H1 (cell line): Measurements from ENCODE around the gene OR11A1. TPM values are rescaled to one million over a fixed set of nuclear protein-coding genes. Genes with fewer than 3 reads are reported as not detected.

Experiments used
- CTCF ChIA-PET: fragments of 300-600 bp; sonication (Branson Sonifier 250); formaldehyde crosslinking; loops from one replicate; lab custom pipeline; 2021; ENCODE audit not compliant: partially characterized antibody; lab: Charles Lee
- POLR2A ChIA-PET: fragments of 300-600 bp; sonication (Branson Sonifier 250); formaldehyde crosslinking; loops from one replicate; lab custom pipeline; 2021; ENCODE audit warnings: inconsistent platforms; ENCODE audit not compliant: partially characterized antibody; lab: Charles Lee
- DNase-seq, 2 experiments: peaks; one replicate each; pipeline versions ENCODE4 v3.0.0 to v3.0.0-alpha.2; 2010 to 2022; ENCODE audit warnings: low spot score in 2 of 2, low read depth in 1 of 2, mixed read lengths in 1 of 2
- FAIRE-seq: peaks from 2 replicates; lab custom pipeline; 2011; peaks lifted over from hg19 to GRCh38; lab: Jason Lieb, UNC
- H2AFZ ChIP-seq: 2 replicates; pipeline ENCODE4 v1.8.1; 2012; ENCODE audit warnings: low read length, inconsistent platforms
- H2AK5ac ChIP-seq: 2 replicates; pipeline ENCODE4 v1.6.1; 2013; ENCODE audit warnings: low read depth, low read length
- H2BK120ac ChIP-seq: replicated peaks from 2 replicates; pipeline ENCODE3; 2013; ENCODE audit warnings: low read depth, low read length, inconsistent platforms
- H2BK12ac ChIP-seq: 2 replicates; pipeline ENCODE4 v1.6.1; 2013; ENCODE audit warnings: low read depth, low read length
- H2BK15ac ChIP-seq: 2 replicates; pipeline ENCODE4 v1.6.1; 2013; ENCODE audit warnings: low read length
- H2BK20ac ChIP-seq: 2 replicates; pipeline ENCODE4 v1.6.1; 2013; ENCODE audit warnings: low read length
- H2BK5ac ChIP-seq: 2 replicates; pipeline ENCODE4 v1.6.1; 2013; ENCODE audit warnings: low read depth, low read length
- H3K14ac ChIP-seq: 2 replicates; pipeline ENCODE4 v1.6.1; 2013; ENCODE audit warnings: inconsistent platforms; ENCODE audit not compliant: insufficient read length
- H3K18ac ChIP-seq: 2 replicates; pipeline ENCODE4 v1.6.1; 2013; ENCODE audit warnings: low read length; ENCODE audit errors: extremely low read depth
- H3K23ac ChIP-seq: 2 replicates; pipeline ENCODE4 v1.6.1; 2013; ENCODE audit warnings: inconsistent platforms; ENCODE audit not compliant: insufficient read length
- H3K23me2 ChIP-seq: 2 replicates; pipeline ENCODE4 v1.6.1; 2013; ENCODE audit warnings: low read depth, low read length
- H3K27ac ChIP-seq: 2 replicates; pipeline ENCODE4 v1.6.1; 2011; ENCODE audit warnings: low read depth, low read length, inconsistent platforms
- H3K27me3 ChIP-seq, 4 experiments: replicated peaks in 1 of 4; 1 replicate in 1 of 4; 2 replicates in 3 of 4; pipeline versions ENCODE4 v1.6.1 to v1.8.1; 2011 to 2013; ENCODE audit warnings: low read length in 3 of 4, mild to moderate bottlenecking in 3 of 4, inconsistent platforms in 2 of 4, mixed read lengths in 2 of 4, moderate library complexity in 1 of 4; ENCODE audit not compliant: control insufficient read depth in 3 of 4, insufficient read depth in 3 of 4; ENCODE audit errors: extremely low read depth in 1 of 4
- H3K36me3 ChIP-seq, 4 experiments: 2 replicates each; pipeline versions ENCODE4 v1.6.1 to v1.8.1; 2011 to 2013; ENCODE audit warnings: mild to moderate bottlenecking in 4 of 4, low read length in 3 of 4, moderate library complexity in 2 of 4, control low read depth in 1 of 4, inconsistent platforms in 1 of 4; ENCODE audit not compliant: insufficient read depth in 4 of 4, control insufficient read depth in 2 of 4
- H3K4ac ChIP-seq: replicated peaks from 2 replicates; pipeline ENCODE3; 2013; ENCODE audit warnings: low read length, low read depth, mixed read lengths, inconsistent platforms; ENCODE audit not compliant: insufficient read length
- H3K4me1 ChIP-seq, 4 experiments: replicated peaks in 1 of 4; 1 replicate in 1 of 4; 2 replicates in 3 of 4; pipeline versions ENCODE4 v1.6.1 to v1.8.1; 2011 to 2013; ENCODE audit warnings: low read length in 3 of 4, inconsistent platforms in 2 of 4, mixed read lengths in 1 of 4; ENCODE audit not compliant: insufficient read depth in 4 of 4, control insufficient read depth in 3 of 4
- H3K4me2 ChIP-seq, 2 experiments: 2 replicates each; pipeline versions ENCODE4 v1.6.1 to v1.8.1; 2011 to 2013; ENCODE audit warnings: low read depth in 2 of 2, low read length in 2 of 2, control low read depth in 1 of 2, inconsistent platforms in 1 of 2, mild to moderate bottlenecking in 1 of 2; ENCODE audit not compliant: insufficient read depth in 1 of 2
- H3K4me3 ChIP-seq, 4 experiments: fragments of 200-600, 300-600 bp in 1 of 4; sonication (generic), shearing (Covaris generic), sonication (Bioruptor Twin) in 1 of 4; 2 replicates each; pipeline versions ENCODE4 v1.5.1 to v1.8.1; 2011 to 2016; ENCODE audit warnings: low read length in 4 of 4, low read depth in 3 of 4, control low read depth in 2 of 4, inconsistent platforms in 2 of 4, mild to moderate bottlenecking in 2 of 4, mixed read lengths in 1 of 4, moderate library complexity in 1 of 4; ENCODE audit not compliant: insufficient read depth in 2 of 4; ENCODE audit errors: extremely low read depth in 1 of 4
- H3K56ac ChIP-seq: replicated peaks from 2 replicates; pipeline ENCODE3; 2013; ENCODE audit warnings: low read depth, mild to moderate bottlenecking, mixed read lengths, low read length, inconsistent platforms; ENCODE audit not compliant: insufficient read length
- H3K79me1 ChIP-seq: 2 replicates; pipeline ENCODE4 v1.6.1; 2013; ENCODE audit warnings: low read depth, low read length, control low read depth
- H3K79me2 ChIP-seq, 2 experiments: 2 replicates each; pipeline versions ENCODE4 v1.6.1 to v1.8.1; 2012 to 2013; ENCODE audit warnings: low read length in 2 of 2, mild to moderate bottlenecking in 2 of 2, inconsistent platforms in 1 of 2; ENCODE audit not compliant: insufficient read depth in 2 of 2, control insufficient read depth in 1 of 2
- H3K9ac ChIP-seq, 4 experiments: replicated peaks in 1 of 4; 1 replicate in 1 of 4; 2 replicates in 3 of 4; pipeline versions ENCODE4 v1.6.1 to v1.8.1; 2011 to 2013; ENCODE audit warnings: low read depth in 3 of 4, low read length in 3 of 4, control low read depth in 2 of 4, mild to moderate bottlenecking in 2 of 4, moderate library complexity in 2 of 4, inconsistent platforms in 1 of 4; ENCODE audit errors: extremely low read depth in 1 of 4
- H3K9me3 ChIP-seq, 2 experiments: 2 replicates each; pipeline versions ENCODE4 v1.6.1 to v1.8.1; 2012 to 2013; ENCODE audit warnings: mild to moderate bottlenecking in 2 of 2, moderate library complexity in 2 of 2, control low read depth in 1 of 2, inconsistent platforms in 1 of 2, low read depth in 1 of 2, low read length in 1 of 2, mixed read lengths in 1 of 2; ENCODE audit not compliant: insufficient read depth in 2 of 2
- H4K20me1 ChIP-seq, 2 experiments: replicated peaks in 1 of 2; 2 replicates each; pipeline versions ENCODE3 to v1.8.1; 2011 to 2013; ENCODE audit warnings: inconsistent platforms in 2 of 2, low read length in 2 of 2, mild to moderate bottlenecking in 1 of 2; ENCODE audit not compliant: insufficient read depth in 2 of 2, control insufficient read depth in 1 of 2
- H4K5ac ChIP-seq: 2 replicates; pipeline ENCODE4 v1.6.1; 2013; ENCODE audit warnings: low read length, low read depth, mixed read lengths, inconsistent platforms; ENCODE audit not compliant: insufficient read length
- H4K8ac ChIP-seq: 2 replicates; pipeline ENCODE4 v1.8.0; 2013; ENCODE audit warnings: mild to moderate bottlenecking, moderate library complexity, low read length, inconsistent platforms; ENCODE audit not compliant: insufficient read depth; ENCODE audit errors: extremely low read depth
- H4K91ac ChIP-seq: replicated peaks from 2 replicates; pipeline ENCODE3; 2013; ENCODE audit warnings: low read length, mixed read lengths, inconsistent platforms; ENCODE audit not compliant: insufficient read length
- HDAC6 ChIP-seq: IDR thresholded peaks from one replicate; pipeline ENCODE4 v1.7.1; 2012; ENCODE audit warnings: low read depth, mild to moderate bottlenecking, inconsistent platforms, low read length, moderate library complexity
- MAX ChIP-seq: IDR thresholded peaks from 2 replicates; pipeline ENCODE4 v1.6.1; 2012; ENCODE audit warnings: inconsistent platforms
- SIRT6 ChIP-seq: IDR thresholded peaks from one replicate; pipeline ENCODE4 v1.7.1; 2012; ENCODE audit warnings: low read length, inconsistent platforms
- WGBS, 2 experiments: shearing (Covaris generic) in 1 of 2; methylation state at CpG; one replicate each; pipeline versions ENCODE4 v1.1.6 to v1.1.7; 2013 to 2015; ENCODE audit warnings: low lambda C conversion rate in 2 of 2, mixed read lengths in 2 of 2, inconsistent platforms in 1 of 2, low coverage in 1 of 2, missing lambda C conversion rate in 1 of 2; ENCODE audit not compliant: insufficient replicate concordance in 2 of 2, insufficient coverage in 1 of 2, insufficient read length in 1 of 2; ENCODE audit errors: extremely low coverage in 1 of 2, missing lambda C conversion rate in 1 of 2; 5-methylcytosine and 5-hydroxymethylcytosine counted together
- polyA plus RNA-seq, 7 experiments: library from polyadenylated mRNA; depleted of rRNA in 3 of 7; stranded (reverse) in 5 of 7; unstranded in 2 of 7; fragments of >200 nt in 5 of 7; fragments of 200-250 nt in 2 of 7; gene quantifications; 1 replicate in 5 of 7; 2 replicates in 1 of 7; 4 replicates in 1 of 7; pipeline versions ENCODE4 v1.2.1 to v1.2.3, GENCODE V29; 2011 to 2013; ENCODE audit warnings: missing spikeins in 2 of 7, mixed read lengths in 2 of 7
- total RNA-seq: library from RNA; stranded (reverse); fragmentation: NEBNext Ultra II Directional; extraction: Animal tissue kit (Norgen Biotek cat#: 25700); gene quantifications from 2 replicates; pipeline ENCODE4 v1.2.1, GENCODE V29; 2021

Gene OR11A1
- total and polyA plus RNA-seq, 2 of the 8 experiments (the other 6 are each of a cell fraction or from before 2014, with no cell fraction given) = not detected

- Histone ChIP-seq H3K56ac (no peak overlapping the region), H3K9me3 (no peaks in the 10 kb centered on the region), H3K4ac (no peak overlapping the region), H2BK12ac (no peak overlapping the region), H3K23me2 (no peaks in the 10 kb centered on the region), H2BK15ac (no peak overlapping the region), H3K36me3 (no peaks in the 10 kb centered on the region), H2BK5ac (no peak overlapping the region), H3K14ac (no peak overlapping the region), H4K8ac (no peak overlapping the region), H4K5ac (no peak overlapping the region), H3K18ac (no peak overlapping the region), H3K4me3 (no peak overlapping the region), H3K9ac (no peak overlapping the region; a peak in 1 of 7 replicates), H3K4me1 (no peaks in the 10 kb centered on the region), H3K27ac (no peak overlapping the region), H2AFZ (no peak overlapping the region), H3K4me2 (no peak overlapping the region), H3K23ac (no peak overlapping the region), H2BK120ac (no peak overlapping the region), H2BK20ac (no peak overlapping the region), H4K20me1 (no peaks in the 10 kb centered on the region), H2AK5ac (no peak overlapping the region), H4K91ac (no peak overlapping the region), H3K27me3 (no peaks in the 10 kb centered on the region), H3K79me1 (no peaks in the 10 kb centered on the region), H3K79me2 (no peaks in the 10 kb centered on the region)
- 73% methylated on average over 2 of the region's 2 CpGs; no CpG with 5 or more reads in 1 of the 2 experiments for WGBS, 2 experiments
- no peak for DNase-seq
- FAIRE-seq = no peak
- TF ChIP-seq SIRT6 (no peak), MAX (no peak), HDAC6 (no peak)
- POLR2A ChIA-PET = interaction anchor here (0.6 kb wide), 1 partner anchor 999 kb away, joined by 4 read pairs; no protein-coding TSS in a partner anchor
- CTCF ChIA-PET = interaction anchor here (0.6 kb wide), 1 partner anchor 196 kb away, joined by 4 read pairs; no protein-coding TSS in a partner anchor
Observed at GRCh38 chr6:29474996-29475395, 18.1 kb upstream of the OR11A1 start.
